ENCODE data around the gene ZSCAN10.

DNA sequence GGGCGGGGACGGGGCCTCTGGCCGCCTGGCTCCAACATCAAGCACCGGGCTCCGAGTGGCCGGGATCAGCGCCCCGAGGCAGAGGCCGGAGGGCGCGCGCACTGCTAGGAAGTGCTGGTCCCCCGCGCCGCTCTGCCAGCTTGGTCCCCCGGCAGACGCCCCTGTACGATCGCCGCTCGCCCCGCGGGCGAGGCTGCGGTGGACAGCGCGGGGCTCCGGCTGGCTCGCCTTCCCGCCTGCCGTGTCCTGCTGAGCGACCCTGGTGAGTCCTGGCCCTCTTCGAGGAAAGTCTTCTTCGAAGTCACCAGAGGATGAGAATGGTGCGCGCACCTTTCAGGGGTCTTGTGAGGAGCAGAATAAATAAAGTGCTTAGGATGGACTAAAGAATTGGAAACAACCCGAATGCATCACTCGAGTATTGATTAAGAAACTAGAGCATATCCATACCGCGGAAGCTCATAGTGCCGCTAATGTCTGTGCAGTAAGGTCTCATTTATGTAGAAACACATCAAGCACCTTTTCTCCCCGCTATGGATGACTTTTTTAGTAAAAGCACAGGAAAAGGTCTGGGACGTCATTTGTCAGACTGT is 36.1 kb upstream of the ZSCAN10 start:
- TF ChIP-seq, protein P1, sequence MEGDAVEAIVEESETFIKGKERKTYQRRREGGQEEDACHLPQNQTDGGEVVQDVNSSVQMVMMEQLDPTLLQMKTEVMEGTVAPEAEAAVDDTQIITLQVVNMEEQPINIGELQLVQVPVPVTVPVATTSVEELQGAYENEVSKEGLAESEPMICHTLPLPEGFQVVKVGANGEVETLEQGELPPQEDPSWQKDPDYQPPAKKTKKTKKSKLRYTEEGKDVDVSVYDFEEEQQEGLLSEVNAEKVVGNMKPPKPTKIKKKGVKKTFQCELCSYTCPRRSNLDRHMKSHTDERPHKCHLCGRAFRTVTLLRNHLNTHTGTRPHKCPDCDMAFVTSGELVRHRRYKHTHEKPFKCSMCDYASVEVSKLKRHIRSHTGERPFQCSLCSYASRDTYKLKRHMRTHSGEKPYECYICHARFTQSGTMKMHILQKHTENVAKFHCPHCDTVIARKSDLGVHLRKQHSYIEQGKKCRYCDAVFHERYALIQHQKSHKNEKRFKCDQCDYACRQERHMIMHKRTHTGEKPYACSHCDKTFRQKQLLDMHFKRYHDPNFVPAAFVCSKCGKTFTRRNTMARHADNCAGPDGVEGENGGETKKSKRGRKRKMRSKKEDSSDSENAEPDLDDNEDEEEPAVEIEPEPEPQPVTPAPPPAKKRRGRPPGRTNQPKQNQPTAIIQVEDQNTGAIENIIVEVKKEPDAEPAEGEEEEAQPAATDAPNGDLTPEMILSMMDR (conservative IDR thresholded peaks at IDR 0.05 in 1 of 2, IDR thresholded peaks at IDR 0.05 in 1 of 2; ENCODE audit: extremely low read depth in 1 of 2, insufficient read depth in 1 of 2, low read depth in 1 of 2, low read length in 2 of 2) = no peak
- no peak for TF ChIP-seq EZH2 (IDR thresholded peaks at IDR 0.05; ENCODE audit: borderline replicate concordance, low read length)

All from mammary epithelial cell (primary cell).